Fibroblast of skin of left biceps (primary cell): ENCODE measurements around the gene WRAP53.

Experiments
- DNase-seq, 2 experiments: peaks; one replicate each; pipeline ENCODE4 v3.0.0-alpha.2; 2013; ENCODE audit warnings: low read depth in 2 of 2

Gene WRAP53

GRCh38 chr17:7709031-7709430, 20.8 kb downstream of the WRAP53 start:
- no peak for DNase-seq

DNA sequence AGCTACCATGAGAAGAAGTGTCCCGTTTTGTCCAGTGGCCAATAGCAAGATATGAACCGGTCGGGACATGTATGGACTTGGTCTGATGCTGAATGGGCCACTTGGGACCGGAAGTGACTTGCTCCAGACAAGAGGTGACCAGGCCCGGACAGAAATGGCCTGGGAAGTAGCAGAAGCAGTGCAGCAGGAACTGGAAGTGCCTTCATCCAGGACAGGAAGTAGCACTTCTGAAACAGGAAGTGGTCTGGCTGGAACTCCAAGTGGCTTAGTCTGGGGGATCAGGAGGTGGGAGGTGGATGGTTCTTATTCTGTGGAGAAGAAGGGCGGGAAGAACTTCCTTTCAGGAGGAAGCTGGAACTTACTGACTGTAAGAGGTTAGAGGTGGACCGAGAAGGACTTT, 22.0 kb downstream of the WRAP53 start:
- DNase-seq: no peak

- no peak for DNase-seq
These were observed 22.9 kb downstream of the WRAP53 start for GRCh38 chr17:7711051-7711755.

DNA sequence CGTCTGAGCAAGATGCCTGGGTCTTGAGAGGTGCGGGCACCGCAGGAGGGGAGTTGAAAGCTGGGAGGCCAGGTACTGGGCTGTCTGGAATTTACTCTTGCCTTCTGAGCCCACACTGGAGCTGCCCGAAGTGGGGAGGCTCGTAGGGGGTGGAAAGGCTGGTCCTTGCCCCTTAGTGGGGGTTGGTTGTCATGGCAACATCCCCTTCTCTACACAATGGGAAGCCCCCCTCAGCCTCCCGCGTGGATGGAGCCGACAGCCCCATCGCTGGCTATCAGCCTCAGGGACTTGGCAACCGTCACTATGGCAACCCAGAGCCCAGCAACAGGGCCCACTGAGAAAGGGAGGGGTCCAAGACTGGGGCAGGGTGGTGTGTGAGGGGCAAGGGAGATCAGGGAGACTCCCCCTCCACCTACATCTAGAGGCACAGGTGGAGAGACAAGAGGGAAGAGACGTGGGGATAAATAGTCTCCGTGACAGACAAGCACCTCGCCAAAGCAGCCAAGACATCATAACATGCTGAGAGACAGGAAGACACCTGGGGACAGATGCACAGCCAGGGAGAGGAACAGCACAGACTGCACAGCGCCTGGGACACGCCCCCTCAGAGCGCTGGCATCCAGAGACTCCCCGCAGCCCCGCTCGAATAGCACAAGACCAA, 24.0 kb downstream of the WRAP53 start:
- DNase-seq: no peak

- no peak for DNase-seq
These were observed 25.5 kb downstream of the WRAP53 start for GRCh38 chr17:7713782-7714181.

DNA sequence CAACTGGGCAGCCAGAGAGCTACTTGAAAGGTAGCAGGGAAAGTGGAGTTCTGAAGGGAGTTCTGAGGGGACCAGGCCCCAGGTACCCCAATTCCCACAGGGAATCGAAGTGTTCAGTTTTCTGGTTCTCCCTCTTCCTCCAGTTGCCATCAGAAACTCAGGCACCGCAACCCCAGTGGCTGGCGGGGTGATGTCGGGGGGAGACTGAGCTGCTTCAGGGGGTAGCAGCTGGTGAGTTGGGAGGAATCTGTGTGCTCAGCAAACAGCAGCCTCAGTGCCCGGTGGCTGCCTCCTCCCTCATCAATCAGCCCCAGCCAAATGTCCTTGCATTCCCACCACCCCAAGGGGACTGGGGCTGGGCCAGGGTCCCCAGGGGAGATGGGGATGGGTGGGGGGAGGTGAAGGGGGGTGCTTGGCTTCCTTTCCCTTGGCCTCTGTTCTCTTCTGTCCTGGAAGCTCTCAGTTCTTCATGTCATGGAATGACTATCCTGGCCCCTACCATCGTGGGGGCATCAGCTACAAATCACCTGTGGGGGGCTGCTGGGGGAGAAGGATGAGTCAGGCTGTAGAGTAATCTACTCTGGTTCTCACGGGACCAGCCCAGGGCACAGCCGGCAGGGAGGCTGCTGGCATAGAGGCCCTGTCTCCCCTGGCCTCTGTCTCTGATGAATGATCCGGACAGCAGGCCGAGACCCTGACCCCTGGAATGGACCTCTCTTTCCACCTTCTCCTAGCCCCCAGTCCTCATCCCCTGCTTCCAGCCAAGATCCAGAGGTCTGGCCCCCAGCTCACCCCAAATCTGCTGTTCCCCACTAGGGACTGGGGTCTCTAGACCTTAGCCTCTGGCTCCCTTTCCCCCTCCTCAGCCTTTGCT, 26.7 kb downstream of the WRAP53 start:
- no peak for DNase-seq

- DNase-seq: no peak
These were observed 27.9 kb downstream of the WRAP53 start for GRCh38 chr17:7715936-7716886.

- DNase-seq: peak; percentile 89 to 90
These were observed 28.9 kb downstream of the WRAP53 start, which contains the start of gene DNAH2 for GRCh38 chr17:7716901-7717755. Gene DNAH2 (plus strand): TSS chr17:7717744. CDS start chr17:7719735, 1,991 bp downstream.

DNA sequence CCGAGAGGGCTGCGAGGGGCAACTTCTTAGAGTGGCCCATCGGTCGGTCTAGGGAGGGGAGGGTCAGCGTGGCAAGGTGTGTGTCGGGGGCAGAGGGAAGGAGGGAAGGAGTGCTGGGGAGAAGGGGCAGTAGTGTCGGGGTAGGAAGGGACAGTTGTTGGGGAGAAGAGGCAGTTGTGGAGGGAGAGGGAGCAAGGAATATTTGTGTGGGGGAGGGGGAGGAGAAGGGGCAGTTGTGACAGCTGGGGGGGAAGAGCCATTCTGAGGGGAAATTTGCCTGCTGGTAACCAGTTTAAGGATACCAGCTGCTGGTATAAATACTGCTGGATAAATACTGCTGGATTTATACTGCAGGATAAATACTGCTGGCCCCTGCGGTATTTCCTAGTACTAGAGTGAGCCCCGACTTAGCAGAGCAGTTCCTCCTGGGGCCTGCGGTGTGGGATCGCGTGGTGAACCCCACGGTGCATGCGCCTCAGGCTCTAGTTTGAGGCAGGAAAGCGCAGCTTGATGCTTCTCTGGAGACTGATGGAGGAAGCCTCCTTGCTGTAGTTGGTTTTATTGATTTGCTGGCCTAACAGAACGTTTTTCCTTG, 29.6 kb downstream of the WRAP53 start:
- DNase-seq: no peak

DNA sequence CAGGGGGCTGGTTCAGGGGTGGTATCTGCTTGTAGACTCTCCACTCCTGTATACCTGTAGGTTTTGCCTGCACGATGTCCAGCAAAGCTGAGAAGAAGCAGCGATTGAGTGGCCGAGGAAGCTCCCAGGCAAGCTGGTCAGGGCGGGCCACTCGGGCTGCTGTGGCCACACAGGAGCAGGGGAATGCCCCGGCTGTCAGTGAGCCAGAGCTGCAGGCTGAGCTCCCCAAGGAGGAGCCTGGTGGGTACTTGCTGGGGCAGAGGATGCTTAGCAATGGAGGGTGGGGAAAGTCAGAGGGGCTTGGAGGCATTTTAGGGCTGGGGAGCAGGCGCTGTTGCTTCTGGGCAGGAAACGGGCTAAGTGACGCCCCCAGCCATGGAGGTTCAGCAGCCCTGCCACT, 31.4 kb downstream of the WRAP53 start:
- DNase-seq: no peak

GRCh38 chr17:7720125-7720524, 31.8 kb downstream of the WRAP53 start:
- no peak for DNase-seq

GRCh38 chr17:7721612-7722011, 33.3 kb downstream of the WRAP53 start:
- no peak for DNase-seq

- no peak for DNase-seq
These were observed 39.6 kb downstream of the WRAP53 start for GRCh38 chr17:7727886-7728285.

DNA sequence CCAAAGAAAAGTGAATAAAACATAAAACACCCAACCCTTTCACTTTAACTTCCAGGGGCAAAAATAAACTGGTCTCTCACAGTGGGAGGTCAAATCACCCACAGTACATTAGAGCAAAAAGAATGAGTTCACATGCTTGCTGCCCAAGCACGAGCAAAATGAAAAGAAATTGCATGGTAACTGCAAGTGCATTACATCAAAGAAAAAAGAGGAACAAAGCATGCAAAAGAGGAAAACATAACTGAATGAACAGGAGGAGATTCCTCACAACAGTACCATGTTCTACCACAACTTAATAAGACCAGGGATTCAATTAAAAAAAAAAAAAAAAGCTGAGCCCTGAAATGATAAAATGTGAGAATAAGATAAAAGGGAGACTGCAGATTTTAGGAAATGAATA, 41.5 kb downstream of the WRAP53 start:
- no peak for DNase-seq

DNA sequence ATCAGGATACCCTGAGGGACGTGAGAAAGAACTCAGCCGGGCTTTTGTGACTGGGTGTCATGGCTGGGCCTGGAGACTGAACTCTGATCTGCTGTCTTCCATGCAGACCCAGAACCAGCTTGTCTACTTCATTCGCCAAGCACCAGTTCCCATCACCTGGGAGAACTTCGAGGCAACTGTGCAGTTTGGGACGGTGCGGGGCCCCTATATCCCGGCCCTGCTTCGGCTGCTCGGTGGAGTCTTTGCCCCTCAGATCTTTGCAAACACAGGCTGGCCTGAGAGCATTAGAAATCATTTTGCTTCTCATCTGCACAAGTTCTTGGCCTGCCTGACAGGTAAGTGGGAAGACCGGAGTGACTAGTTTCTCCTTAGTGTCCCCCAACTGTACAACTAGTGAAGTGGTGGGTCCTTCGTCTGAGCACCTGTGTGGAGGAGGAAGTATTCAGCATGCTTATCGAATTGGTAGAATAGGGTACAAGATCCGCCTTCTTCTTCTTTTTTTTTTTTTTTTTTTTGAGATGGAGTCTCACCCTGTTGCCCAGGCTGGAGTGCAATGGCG, 44.8 kb downstream of the WRAP53 start:
- DNase-seq: no peak

DNA sequence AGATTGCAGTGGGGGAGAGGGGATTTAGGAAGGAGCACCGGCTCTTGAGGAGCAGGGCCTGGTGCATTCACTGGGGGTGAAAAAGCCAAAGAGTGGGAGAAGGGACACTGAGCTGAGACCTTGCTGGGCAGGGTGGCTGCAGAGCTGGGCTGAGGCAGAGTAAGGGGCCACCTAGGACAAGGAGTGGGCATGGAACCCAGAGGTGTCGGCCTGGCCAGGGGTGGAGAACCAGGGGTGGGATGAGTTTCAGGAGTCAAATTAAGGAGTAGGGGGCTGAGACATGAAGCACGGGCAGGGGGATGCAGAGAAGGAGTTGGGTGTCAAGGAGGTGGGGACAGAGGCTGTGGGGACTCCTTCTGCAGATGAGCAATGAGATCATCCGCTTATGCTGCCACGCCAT, 49.3 kb downstream of the WRAP53 start:
- DNase-seq: no peak

DNA sequence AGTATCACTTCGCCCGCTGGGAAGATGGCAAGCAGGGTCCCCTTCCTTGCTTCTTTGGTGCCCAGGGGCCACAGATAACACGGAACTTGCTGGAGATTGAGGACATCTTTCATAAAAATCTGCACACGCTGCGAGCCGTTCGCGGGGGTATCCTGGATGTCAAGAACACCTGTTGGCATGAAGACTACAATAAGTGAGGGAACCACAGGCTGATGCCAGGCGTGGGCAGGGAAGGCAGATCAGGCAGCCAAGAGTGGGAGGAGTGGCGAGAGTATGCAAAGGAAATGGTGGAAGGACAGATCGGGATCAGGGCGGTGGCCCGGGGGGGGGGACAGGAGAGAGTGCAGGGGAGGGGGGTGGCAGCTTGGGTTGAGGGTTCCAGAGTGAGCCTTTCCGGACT, 51.5 kb downstream of the WRAP53 start:
- no peak for DNase-seq

- DNase-seq: no peak
These were observed 52.3 kb downstream of the WRAP53 start for GRCh38 chr17:7740481-7741001.

- no peak for DNase-seq
These were observed 54.5 kb downstream of the WRAP53 start for GRCh38 chr17:7742729-7743128.
